GM10266 (cell line): ENCODE measurements around the gene TNFRSF12A.
"Not testable (repeated sequence)": the region's sequence is repeated elsewhere in the genome, so short reads cannot be mapped to it uniquely, and the experiment has no call there.

ENCODE experiments used
- DNase-seq: peaks from one replicate; pipeline ENCODE4 v3.0.0; 2012; ENCODE audit errors: extremely low spot score
- TF ChIP-seq, protein P1 (sequence below): IDR thresholded peaks from 2 replicates; pipeline ENCODE4 v1.5.1; 2012; ENCODE audit warnings: mild to moderate bottlenecking, low read depth; ENCODE audit not compliant: control insufficient read depth, insufficient read depth; ENCODE audit errors: missing control alignments

Gene TNFRSF12A

DNA sequence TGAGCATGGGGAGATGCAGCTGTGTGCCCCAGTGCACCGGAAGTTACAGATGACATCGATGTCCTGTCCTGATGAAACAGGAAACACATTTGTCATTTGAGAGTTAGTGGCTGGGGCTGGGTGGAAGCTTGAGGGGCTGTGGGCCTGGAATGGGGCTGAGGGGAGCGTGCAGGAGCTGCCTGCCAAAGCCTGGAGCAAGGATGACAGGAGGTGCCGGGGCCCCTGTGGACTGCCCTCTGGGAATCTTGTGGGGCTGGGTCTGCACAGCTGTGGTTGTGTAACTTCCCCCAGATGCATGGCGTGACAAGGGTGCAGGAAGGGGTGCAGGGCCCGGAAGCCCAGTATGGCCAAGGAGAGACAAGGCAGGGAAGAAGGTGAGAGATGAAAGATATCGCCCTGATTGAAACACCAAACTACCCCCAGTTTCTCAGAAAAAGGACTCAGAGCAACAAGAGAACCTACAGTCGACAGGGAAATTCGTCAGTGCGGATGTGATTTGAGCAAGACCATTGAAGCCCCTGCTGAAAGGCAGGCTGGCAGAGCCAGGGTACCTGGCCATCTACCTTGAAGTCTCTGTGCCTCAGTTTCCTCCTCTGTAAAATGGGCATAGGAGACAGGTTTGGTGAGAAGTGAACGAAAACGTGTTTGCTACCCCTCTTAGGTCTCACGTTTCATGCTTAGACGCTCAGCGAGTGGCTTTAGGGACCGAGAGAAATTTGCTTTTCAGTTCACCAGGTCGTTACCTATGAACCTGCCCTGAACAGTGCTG, 35.0 kb downstream of the TNFRSF12A start:
- no peak for DNase-seq
- TF ChIP-seq, protein P1, sequence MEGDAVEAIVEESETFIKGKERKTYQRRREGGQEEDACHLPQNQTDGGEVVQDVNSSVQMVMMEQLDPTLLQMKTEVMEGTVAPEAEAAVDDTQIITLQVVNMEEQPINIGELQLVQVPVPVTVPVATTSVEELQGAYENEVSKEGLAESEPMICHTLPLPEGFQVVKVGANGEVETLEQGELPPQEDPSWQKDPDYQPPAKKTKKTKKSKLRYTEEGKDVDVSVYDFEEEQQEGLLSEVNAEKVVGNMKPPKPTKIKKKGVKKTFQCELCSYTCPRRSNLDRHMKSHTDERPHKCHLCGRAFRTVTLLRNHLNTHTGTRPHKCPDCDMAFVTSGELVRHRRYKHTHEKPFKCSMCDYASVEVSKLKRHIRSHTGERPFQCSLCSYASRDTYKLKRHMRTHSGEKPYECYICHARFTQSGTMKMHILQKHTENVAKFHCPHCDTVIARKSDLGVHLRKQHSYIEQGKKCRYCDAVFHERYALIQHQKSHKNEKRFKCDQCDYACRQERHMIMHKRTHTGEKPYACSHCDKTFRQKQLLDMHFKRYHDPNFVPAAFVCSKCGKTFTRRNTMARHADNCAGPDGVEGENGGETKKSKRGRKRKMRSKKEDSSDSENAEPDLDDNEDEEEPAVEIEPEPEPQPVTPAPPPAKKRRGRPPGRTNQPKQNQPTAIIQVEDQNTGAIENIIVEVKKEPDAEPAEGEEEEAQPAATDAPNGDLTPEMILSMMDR = no peak

DNA sequence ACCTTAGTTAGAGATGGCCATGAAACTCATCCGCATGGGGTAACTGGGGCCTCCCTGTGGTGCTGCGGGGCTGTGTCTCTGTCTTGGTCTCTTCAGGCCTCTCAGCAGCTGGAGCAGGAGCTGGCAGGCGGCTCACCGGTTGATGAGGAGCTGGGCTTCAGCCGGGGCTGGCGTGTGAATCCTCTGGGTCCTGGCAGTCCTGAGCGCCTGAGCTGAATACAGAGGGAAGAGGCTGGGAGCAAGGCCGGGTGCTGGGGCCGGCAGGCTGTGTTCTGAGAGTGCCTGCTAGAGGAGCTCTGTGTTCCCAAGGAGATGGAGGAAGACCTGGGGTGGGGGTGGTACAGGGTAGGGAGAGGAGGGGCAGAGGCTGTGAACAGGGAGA, 35.6 kb downstream of the TNFRSF12A start:
- not testable (repeated sequence) for DNase-seq

DNA sequence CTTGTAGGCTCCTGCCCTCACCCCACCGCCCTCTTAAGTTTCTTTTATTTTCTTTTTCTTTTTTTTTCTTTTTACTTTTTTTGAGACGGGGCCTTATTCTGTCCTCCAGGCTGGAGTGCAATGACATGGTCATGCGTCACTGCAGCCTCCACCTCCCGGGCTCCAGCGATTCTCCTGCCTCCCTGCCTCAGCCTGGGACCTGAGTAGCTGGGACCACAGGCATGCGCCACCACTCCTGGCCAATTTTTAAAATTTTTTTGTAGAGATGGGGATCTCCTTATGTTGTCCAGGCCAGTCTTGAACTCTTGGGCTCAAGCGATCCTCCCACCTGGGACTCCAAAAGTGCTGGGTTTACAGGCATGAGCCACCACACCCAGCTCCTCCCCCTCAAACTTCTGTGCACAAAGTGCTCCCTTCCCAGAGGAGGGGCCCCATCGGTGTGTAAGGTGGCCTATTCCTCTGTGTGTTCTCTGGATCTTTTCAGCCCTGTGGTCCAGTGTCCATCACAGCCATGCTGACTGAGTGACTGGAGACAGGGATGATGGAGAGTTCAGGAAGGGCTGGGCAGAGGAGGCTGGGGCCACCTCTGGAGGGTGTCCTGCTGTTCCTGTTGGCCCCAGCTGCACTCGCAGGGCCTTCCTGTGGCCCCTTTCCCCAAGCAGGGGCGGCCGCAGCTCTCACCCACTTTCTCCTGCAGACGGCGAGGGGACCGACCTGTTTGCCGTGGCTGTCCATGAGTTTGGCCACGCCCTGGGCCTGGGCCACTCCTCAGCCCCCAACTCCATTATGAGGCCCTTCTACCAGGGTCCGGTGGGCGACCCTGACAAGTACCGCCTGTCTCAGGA, 36.4 kb downstream of the TNFRSF12A start:
- DNase-seq = no peak
- TF ChIP-seq, protein P1 = no peak

DNA sequence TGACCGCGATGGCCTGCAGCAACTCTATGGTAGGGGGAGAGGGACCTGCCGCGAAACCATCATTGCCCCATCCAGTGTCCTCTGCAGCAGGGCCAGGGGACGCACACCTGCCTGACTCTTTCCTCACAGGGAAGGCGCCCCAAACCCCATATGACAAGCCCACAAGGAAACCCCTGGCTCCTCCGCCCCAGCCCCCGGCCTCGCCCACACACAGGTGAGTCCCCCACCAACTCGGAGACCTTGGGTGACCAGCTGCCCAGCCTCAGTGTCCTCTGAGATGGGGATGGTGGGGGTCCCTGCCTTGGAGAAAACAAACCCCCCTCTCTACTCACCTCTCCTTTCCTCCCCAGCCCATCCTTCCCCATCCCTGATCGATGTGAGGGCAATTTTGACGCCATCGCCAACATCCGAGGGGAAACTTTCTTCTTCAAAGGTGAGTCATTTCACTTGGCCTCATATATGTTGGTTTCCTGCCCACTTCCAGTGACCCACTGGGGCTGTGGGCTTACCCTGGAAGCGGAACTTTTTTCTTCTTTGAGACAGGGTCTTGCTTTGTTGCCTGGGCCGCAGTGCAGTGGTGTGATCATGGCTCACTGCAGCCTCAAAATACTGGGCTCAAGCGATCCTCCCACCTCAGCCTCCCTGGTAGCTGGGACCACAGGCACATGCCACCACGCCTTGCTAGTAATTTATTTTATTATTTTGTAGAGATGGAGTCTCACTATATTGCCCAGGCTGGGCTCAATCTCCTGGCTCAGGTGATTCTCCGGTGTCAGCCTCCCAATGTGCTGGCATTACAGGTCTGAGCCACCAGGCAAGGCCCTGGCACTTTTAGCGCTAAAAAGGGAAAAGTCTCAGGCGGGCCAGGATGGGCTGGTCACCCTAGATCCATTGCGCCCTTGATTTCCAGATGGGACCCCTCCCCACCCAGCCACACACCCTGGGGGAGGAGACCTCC, 37.3 kb downstream of the TNFRSF12A start:
- TF ChIP-seq, protein P1 = no peak
- DNase-seq = no peak

DNA sequence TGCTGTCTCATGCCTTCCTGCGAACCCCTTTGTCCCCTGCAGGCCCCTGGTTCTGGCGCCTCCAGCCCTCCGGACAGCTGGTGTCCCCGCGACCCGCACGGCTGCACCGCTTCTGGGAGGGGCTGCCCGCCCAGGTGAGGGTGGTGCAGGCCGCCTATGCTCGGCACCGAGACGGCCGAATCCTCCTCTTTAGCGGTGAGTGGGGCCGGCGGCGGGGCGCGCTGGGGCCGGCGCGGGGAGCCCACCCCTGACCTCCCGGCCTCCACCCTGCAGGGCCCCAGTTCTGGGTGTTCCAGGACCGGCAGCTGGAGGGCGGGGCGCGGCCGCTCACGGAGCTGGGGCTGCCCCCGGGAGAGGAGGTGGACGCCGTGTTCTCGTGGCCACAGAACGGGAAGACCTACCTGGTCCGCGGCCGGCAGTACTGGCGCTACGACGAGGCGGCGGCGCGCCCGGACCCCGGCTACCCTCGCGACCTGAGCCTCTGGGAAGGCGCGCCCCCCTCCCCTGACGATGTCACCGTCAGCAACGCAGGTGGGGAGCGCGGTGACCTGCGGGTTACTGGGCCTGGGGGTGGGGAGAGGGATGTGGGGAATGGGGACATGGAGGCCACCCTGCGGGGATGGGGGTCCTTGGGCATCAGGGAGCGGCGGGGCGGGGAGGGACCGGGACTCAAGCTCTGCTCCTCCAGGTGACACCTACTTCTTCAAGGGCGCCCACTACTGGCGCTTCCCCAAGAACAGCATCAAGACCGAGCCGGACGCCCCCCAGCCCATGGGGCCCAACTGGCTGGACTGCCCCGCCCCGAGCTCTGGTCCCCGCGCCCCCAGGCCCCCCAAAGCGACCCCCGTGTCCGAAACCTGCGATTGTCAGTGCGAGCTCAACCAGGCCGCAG, 38.2 kb downstream of the TNFRSF12A start:
- TF ChIP-seq, protein P1 = peak; percentile 68
- peak; percentile 84 for DNase-seq

GRCh38 chr16:3059041-3059722, 39.0 kb downstream of the TNFRSF12A start:
- DNase-seq = peak; percentile 96
- TF ChIP-seq, protein P1 = peak; percentile 96
